Measurements from ENCODE around the gene ZRSR2.

The ZRSR2 gene

DNA sequence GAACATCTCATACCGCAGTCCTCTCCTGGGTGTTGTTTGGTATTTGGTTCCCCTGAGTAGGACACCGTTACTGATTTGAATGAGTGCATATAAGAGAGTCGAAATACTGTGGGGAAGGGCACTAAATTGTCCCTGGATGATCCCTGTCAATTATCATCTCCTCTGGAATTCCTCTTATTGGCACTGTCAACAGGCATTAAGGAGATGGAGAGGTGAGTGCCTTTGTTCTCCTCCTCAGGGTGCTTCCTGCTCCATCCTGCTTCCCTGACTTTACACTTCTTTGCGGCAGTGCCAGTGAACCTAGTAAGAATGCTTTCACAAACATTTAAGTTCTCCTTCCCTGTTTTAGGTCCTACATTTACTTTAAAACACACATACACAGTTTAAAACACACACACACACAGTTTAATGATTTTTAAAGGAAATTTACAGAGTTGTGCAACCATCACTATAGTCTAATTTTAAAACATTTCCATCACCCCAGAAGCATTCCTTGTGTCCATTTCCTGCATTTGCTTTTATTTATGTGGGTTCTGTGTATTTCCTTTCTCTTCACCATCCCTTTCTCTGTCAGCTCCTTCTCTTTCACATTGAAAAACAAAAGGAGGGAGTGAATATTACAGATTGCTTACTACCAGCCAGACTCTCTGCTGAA lies 20.9 kb upstream of the ZRSR2 start:
- no peak for TF ChIP-seq ZNF274 (IDR thresholded peaks at IDR 0.05; ENCODE audit: low read depth, low read length)
- no peak overlapping the region for H3K4me3 ChIP-seq (ENCODE audit: low read length)

DNA sequence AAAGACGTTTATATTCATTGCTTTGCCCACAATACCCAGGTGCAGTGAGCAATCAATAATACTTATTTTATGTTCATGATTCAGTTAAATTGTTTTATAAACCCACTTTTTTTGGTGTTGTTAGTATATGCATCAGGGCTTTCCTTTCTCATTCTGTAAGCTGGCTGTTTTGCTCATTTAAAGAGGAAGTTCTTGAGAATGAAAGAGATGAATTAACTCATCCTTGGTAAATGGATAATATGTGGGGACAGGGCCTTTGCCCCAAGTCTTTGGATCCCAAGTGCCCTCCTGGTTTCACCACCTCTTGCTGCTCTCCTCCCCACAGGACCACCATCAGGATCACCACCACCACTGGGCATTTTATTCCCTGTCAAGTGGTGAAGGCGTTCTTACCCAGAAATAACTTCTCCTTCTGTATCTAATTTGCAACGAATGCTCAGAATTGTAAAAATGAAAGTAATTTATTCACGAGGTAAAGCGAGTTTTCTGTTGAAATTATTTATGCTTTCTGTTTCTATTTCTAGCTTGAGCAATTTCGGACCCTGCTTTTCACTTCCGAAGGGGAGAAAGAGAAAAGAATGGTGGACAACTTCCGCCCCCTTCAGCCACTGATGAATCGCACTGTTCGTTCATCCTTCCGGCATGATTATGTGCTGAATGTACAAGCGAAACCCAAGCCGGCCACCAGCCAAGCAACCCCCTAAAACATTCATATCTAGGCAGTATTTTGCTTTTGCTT lies 8.2 kb upstream of the ZRSR2 start:
- TF ChIP-seq ZNF274 (IDR thresholded peaks at IDR 0.05; ENCODE audit: low read depth, low read length), result no peak
- H3K4me3 ChIP-seq (ENCODE audit: low read length), result peak overlapping the region; percentile 81

DNA sequence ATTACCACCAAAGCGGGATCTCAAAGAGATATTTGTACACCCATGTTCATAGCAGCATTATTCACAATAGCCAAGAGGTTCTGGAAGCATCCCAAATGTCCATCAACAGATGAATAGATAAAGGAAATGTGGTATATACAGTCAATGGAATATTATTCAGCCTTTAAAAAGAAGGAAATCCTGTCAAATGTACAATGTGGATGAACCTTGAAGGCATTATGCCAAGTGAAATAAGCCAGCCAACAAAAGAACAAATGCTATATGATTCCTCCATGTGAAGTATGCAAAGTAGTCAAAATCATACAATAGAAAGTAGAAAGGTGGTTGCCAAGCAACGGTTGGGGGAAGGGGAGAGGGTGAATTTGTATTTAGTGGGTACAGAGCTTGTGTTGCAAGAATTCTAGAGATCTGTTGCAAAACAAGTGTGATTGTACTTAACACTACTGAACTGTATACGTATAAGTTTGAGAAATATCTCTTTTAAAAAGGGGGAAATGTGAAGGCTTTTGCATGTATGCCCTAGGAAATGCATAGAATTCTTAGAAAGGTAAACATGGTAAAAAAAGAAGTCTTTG lies 5.0 kb upstream of the ZRSR2 start:
- no peak overlapping the region for H3K4me3 ChIP-seq (ENCODE audit: low read length)
- TF ChIP-seq ZNF274 (IDR thresholded peaks at IDR 0.05; ENCODE audit: low read depth, low read length), result no peak

DNA sequence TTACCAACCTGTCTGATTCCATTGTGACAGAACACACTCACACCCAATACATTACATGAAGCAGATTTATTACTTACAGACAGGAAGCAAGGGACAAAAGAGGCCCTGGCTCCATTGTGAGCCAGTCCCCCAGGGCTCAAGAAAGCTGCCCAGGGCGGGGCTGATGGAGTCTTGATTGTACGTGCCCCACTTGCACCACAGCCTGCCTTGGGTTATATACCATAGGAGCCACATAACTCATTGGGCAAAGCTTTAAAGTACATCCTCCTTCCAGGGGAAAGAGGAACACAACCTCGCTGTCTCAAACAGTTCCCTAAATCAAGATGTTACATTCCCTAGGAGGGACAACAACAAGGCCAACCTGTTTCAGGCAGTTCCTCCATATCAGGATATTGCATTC lies 3.4 kb upstream of the ZRSR2 start:
- no peak for TF ChIP-seq ZNF274 (IDR thresholded peaks at IDR 0.05; ENCODE audit: low read depth, low read length)
- H3K4me3 ChIP-seq (ENCODE audit: low read length), result no peak overlapping the region

DNA sequence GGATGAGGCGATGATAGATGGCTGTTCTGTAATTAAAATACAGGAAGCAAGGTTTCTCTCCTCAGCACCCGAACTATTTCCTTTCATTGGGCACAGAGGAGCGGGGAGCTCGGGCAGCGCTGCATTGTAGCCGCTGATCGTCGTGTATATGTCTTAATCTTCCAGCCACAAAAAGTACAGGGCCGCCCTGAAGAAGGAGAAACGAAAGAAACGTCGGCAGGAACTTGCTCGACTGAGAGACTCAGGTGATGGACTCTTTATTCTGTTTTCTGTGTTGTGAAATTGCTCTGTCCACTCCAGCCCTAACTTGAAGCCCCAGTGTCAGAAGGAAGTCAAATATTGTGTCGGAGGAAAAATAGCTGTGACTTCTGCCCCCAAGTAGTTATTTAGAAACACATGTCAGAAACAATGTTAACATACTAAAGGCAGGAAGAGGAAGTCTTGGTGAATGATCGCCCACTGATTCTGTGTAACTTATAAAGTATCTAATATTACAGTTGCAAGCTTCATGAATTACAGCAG lies 546 bp downstream of the ZRSR2 start:
- H3K4me3 ChIP-seq (ENCODE audit: low read length), result peak overlapping the region; percentile 77
- TF ChIP-seq ZNF274 (IDR thresholded peaks at IDR 0.05; ENCODE audit: low read depth, low read length), result no peak

DNA sequence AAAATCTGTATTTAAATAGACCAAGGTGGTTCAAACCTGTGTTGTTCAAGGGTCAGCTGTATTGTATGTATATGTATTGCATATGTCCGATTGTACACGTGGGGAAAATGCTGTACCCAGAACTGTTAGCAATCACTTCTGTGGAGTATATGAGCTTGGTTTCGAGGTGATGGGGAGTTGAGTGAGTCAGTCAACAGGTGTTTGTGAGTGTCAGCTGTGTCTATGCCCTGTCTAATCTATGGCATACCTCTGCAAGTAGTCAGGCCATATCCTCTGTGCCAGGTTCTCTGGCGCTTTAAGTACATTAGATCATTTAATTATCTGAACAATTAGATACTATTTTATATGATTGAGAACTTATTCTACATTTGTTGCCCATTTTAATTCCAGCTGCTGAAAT lies 7.4 kb downstream of the ZRSR2 start:
- no peak overlapping the region for H3K4me3 ChIP-seq (ENCODE audit: low read length)
- no peak for TF ChIP-seq ZNF274 (IDR thresholded peaks at IDR 0.05; ENCODE audit: low read depth, low read length)

DNA sequence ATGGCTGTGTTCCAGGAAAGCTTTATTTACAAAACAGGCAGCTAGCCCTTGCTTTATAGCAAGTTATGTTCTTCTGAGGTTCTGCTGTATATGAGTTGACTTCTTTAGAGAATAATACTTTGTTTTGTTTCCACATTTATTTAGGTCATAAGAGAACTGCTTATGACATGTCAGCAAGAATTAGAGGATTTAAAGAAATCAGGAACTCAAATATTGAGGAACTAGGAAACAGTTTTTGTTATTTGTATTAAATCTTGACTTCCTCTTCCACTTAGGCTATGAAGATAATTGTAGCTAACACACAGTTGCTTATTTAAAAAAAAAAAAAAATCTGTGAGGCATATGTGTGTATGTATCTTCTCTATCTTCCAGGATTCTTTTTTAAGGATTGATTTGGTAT lies 14.3 kb downstream of the ZRSR2 start:
- H3K4me3 ChIP-seq (ENCODE audit: low read length), result no peak overlapping the region
- TF ChIP-seq ZNF274 (IDR thresholded peaks at IDR 0.05; ENCODE audit: low read depth, low read length), result no peak

DNA sequence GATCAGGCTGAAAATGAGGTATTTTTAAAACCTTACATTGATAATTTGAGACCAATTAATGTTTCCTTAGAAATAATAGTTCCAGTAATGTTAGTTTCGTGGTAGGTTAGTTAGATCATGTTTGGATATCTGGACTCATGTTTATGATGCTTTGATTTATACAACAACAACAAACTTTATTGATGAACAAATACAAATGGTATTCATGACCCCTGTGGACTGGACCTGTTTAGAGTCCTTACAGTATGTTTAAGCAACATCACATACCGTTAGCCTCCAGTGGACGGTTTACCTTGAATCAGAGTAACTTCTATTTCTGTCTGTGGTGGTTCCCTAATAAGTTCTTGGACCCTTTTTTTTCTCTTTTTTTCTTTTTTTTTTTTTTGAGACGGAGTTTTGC lies 18.0 kb downstream of the ZRSR2 start:
- H3K4me3 ChIP-seq (ENCODE audit: low read length), result no peak overlapping the region
- TF ChIP-seq ZNF274 (IDR thresholded peaks at IDR 0.05; ENCODE audit: low read depth, low read length), result no peak

DNA sequence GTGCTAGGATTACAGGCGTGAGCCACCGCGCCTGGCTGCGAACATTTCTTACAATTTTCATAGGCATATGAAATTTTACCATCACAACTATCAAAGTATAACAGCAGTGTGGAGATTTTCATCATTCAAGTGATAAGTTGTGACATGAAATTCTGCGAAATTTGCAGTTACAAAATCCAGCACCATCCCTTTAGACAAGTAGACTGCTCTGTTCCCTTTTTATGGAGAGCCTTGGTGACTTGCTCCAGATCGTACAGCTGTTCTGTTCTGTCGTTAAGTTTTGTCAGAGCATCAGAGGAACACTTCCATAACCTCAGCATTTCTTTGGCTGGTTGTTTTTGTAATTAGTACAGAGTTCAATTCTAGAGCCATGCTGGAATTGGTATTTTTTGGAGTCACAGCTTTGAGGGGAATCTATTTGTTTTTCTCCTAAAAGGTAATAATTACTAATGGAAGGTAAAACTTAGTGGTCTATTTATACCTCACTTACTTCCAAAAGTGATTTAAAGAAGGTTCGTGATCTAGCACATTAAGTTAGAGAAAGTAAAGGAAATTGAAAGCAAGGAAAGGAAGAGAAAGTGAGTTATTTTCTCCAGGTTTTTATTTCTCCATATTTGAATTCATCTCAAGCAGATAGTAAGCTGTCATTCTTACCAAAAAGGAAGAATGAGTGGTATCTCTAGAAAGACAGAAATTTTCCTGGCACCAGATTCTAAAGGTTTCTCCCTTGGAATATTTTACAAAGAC lies 22.1 kb downstream of the ZRSR2 start:
- TF ChIP-seq ZNF274 (IDR thresholded peaks at IDR 0.05; ENCODE audit: low read depth, low read length), result no peak
- no peak overlapping the region for H3K4me3 ChIP-seq (ENCODE audit: low read length)

DNA sequence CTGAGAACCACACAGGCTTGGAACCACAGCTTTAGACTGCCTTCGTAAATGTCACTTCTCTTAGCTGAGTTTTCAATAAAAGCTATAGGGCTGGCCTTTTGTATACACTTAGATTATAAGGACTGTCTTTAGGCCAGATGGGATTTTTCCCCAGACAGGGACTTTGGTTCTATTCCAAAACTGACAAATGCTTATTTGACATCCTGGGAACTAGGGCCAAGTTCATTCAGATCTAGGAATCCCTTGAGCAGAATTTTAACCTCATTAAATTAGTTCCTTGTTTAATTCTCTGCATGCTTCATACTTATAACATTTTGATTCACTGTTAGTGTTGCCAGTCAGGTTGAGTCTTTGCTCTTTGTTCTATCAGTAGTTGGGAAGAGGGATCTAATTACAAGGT lies 23.1 kb downstream of the ZRSR2 start:
- H3K4me3 ChIP-seq (ENCODE audit: low read length), result no peak overlapping the region

DNA sequence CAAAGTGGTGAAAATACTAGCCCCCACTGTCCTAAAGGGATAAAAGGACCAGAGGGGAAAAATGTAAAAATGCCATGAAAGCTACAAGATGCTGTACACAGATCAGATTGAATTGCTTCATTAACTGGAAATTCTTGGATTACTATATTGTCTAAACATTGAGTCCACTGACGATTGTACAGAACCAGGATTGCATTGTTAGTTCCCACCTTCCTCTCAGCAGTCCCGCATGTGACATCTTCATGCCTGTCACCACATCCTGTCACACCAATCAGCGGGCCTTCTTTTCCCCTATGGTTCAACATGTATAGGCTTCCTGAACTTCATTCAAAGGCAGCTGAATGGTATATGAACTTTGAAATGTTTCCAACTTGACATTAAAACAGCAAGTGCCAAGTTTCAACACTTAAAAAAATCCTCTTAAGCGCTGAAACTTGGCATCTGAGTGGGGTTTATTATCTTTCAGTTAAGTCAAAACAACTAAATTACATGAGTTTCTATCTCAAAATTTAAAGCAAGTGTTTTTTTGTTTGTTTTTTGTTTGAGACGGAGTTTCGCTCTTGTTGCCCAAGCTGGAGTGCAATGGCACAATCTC lies 24.6 kb downstream of the ZRSR2 start:
- no peak overlapping the region for H3K4me3 ChIP-seq (ENCODE audit: low read length)
- TF ChIP-seq ZNF274 (IDR thresholded peaks at IDR 0.05; ENCODE audit: low read depth, low read length), result no peak

More for the DNA sequence above, 23.1 kb downstream of the ZRSR2 start:
- no peak for TF ChIP-seq ZNF274 (IDR thresholded peaks at IDR 0.05; ENCODE audit: low read depth, low read length)

DNA sequence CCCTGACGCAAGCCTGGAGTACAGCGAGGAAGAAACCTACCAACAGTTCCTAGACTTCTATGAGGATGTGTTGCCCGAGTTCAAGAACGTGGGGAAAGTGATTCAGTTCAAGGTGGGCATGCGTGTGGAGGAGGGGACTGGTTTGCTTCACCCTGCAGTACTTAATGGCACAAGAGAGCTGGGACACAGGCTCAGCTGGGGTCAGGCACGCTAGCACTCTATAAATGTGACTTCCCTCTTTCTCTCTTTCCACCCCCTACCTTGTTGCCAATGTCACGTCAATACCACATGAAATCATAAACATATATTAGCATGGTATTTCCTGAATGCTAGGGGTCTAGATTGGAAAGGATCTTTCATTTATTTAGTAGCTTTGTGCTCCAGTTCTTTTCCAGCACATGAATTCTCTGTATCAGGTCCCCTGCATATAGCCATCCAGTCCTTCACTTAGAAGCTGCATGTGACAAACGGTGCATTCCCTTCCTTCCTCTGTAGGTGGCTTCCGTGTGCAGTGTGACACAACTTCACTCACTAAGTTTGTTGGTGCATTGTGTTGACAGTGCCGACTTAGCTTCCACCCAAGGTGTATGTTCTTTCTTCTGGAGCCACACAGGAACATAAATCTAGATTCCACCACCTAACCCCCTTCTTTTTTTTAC lies 25.6 kb downstream of the ZRSR2 start:
- no peak overlapping the region for H3K4me3 ChIP-seq (ENCODE audit: low read length)
- TF ChIP-seq ZNF274 (IDR thresholded peaks at IDR 0.05; ENCODE audit: low read depth, low read length), result no peak

DNA sequence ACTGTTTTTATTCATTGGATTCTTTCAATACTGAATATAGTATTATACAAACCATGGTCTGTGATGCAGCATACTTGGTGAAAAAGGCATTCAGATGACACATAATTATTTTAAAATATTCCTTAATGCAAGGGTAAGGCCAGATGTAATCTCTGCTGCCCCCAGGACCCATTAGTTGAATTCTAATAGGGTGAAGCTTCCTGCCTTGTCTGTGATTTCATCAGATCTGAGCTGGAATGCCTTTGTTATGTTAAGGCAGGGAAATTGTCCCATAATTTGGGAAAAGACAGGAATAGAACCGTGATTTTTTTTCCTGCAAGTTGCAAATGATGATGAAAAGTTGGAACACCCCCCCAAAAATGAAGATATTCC lies 26.1 kb downstream of the ZRSR2 start:
- H3K4me3 ChIP-seq (ENCODE audit: low read length), result no peak overlapping the region
- TF ChIP-seq ZNF274 (IDR thresholded peaks at IDR 0.05; ENCODE audit: low read depth, low read length), result no peak

DNA sequence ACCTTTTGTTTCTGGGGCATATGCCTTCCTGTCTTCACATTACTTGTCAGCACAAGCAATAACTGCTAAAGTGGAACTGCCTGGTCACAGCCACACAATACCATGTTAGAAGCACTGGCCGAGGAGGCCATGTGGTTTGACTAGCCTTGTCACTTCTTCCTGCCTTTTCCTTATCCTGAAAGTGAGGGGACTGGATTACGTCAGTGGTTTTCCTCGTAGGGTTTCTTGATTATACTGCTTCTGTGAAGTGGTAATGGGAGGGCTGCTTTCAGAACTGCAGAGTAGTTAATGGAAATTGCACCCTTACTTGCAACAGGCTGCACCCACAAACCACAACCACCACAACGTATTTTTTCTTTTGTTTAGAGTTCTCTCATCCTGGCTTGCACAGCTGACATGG lies 26.6 kb downstream of the ZRSR2 start:
- TF ChIP-seq ZNF274 (IDR thresholded peaks at IDR 0.05; ENCODE audit: low read depth, low read length), result no peak
- H3K4me3 ChIP-seq (ENCODE audit: low read length), result no peak overlapping the region

Measured in GM08714 (cell line).